Thyroid gland (tissue), 4 donors: ENCODE results near the gene CARNS1. TPM values are rescaled to one million over a fixed set of nuclear protein-coding genes. Genes with fewer than 3 reads are reported as not detected.

Experiments used
- DNase-seq, 2 donors: peaks; one replicate each; pipeline ENCODE4 v3.0.0-alpha.2; 2019
- H3K27ac ChIP-seq, 3 donors: fragments of 200-600 bp; sonication (generic); 1 replicate in 2 of 3; 2 replicates in 1 of 3; pipeline ENCODE4 v1.5.1; 2016 to 2019; ENCODE audit warnings: mild to moderate bottlenecking in 1 of 3, moderate library complexity in 1 of 3
- H3K27me3 ChIP-seq: fragments of 200-600 bp; sonication (generic); one replicate; pipeline ENCODE4 v1.5.1; 2019
- H3K36me3 ChIP-seq, 2 donors: fragments of 200-600 bp; sonication (generic); one replicate each; pipeline ENCODE4 v1.5.1; 2016 to 2019
- H3K4me1 ChIP-seq, 2 donors: fragments of 200-600 bp; sonication (generic); one replicate each; pipeline ENCODE4 v1.5.1; 2017 to 2019
- H3K4me3 ChIP-seq, 3 donors: fragments of 200-600 bp; sonication (generic); replicated peaks in 1 of 3; 1 replicate in 2 of 3; 2 replicates in 1 of 3; pipeline ENCODE4 v1.5.1; 2016; ENCODE audit warnings: mild to moderate bottlenecking in 1 of 3
- H3K9me3 ChIP-seq: fragments of 200-600 bp; sonication (generic); one replicate; pipeline ENCODE4 v1.5.1; 2017
- CTCF ChIP-seq, 6 experiments: fragments of 200-600 bp in 3 of 6; fragments of 450-650 bp in 3 of 6; sonication (generic) in 3 of 6; IDR thresholded peaks; one replicate each; pipeline ENCODE4 v1.5.1; 2016 to 2019; ENCODE audit warnings: antibody characterized with exemption in 6 of 6, mild to moderate bottlenecking in 2 of 6, inconsistent platforms in 1 of 6, moderate library complexity in 1 of 6
- POLR2A ChIP-seq, 2 donors: fragments of 450-650 bp; IDR thresholded peaks; one replicate each; pipeline ENCODE4 v1.6.1; 2017; ENCODE audit warnings: antibody characterized with exemption in 2 of 2, mild to moderate bottlenecking in 2 of 2, moderate library complexity in 1 of 2
- WGBS, 2 donors: methylation state at CpG; one replicate each; pipeline ENCODE4 v1.1.5; 2017; 5-methylcytosine and 5-hydroxymethylcytosine counted together
- intact Hi-C: fragments of 100-400 bp; cut with DNase I; formaldehyde crosslinking; loops from one replicate; pipeline ENCODE4 v1.15.1; 2023
- total RNA-seq, 4 donors: library from RNA; depleted of rRNA; stranded (reverse); fragments of >200 nt; gene quantifications; one replicate each; pipeline ENCODE4 v1.2.3, GENCODE V29; 2016

CARNS1 gene
- total RNA-seq, 4 donors from 2014 or later = 3.8 to 9.8 (median 5.9) TPM

- peaks cover 55 to 76% of the 10 kb centered on the region in 2 donors for H3K4me1 ChIP-seq
- peak overlapping the region; percentile 67 to 82 (median 81) for H3K27ac ChIP-seq
- intact Hi-C loops = no loop called here
- no peak for DNase-seq
- no peaks in the 10 kb centered on the region for H3K36me3 ChIP-seq
- H3K27me3 ChIP-seq = no peaks in the 10 kb centered on the region
- no peak overlapping the region for H3K4me3 ChIP-seq
- WGBS, 2 donors = 46 to 51% methylated on average over 7 of the region's 7 CpGs
- TF ChIP-seq POLR2A (IDR thresholded peaks at IDR 0.05) = no peak
- no peak for TF ChIP-seq CTCF (IDR thresholded peaks at IDR 0.05)
- H3K9me3 ChIP-seq = no peaks in the 10 kb centered on the region
These were observed 47.7 kb upstream of the CARNS1 start for GRCh38 chr11:67367761-67368227.

- intact Hi-C loops = no loop called here
- WGBS, 2 donors = 84 to 91% methylated on average over 3 of the region's 3 CpGs
- Histone ChIP-seq H3K27ac (no peak overlapping the region), H3K27me3 (no peaks in the 10 kb centered on the region), H3K36me3 (no peaks in the 10 kb centered on the region), H3K4me1 (peaks cover 58 to 76% of the 10 kb centered on the region in 2 donors), H3K9me3 (no peaks in the 10 kb centered on the region), H3K4me3 (no peak overlapping the region)
- DNase-seq = no peak
- TF ChIP-seq POLR2A (IDR thresholded peaks at IDR 0.05) = no peak
- TF ChIP-seq CTCF (IDR thresholded peaks at IDR 0.05) = no peak
These were observed 46.9 kb upstream of the CARNS1 start for GRCh38 chr11:67368621-67369020.

GRCh38 chr11:67369275-67369674 lies 46.2 kb upstream of the CARNS1 start:
- peaks cover 63 to 83% of the 10 kb centered on the region in 2 donors for H3K4me1 ChIP-seq
- no peaks in the 10 kb centered on the region for H3K36me3 ChIP-seq
- no peak for DNase-seq
- no peak overlapping the region for H3K4me3 ChIP-seq
- intact Hi-C loops = no loop called here
- no peak for TF ChIP-seq POLR2A (IDR thresholded peaks at IDR 0.05)
- 87 to 93% methylated on average over 8 of the region's 8 CpGs for WGBS, 2 donors
- H3K27ac ChIP-seq = peak overlapping the region; percentile 3 to 95 (median 69)
- H3K27me3 ChIP-seq = no peaks in the 10 kb centered on the region
- no peaks in the 10 kb centered on the region for H3K9me3 ChIP-seq

GRCh38 chr11:67369801-67370284 lies 45.6 kb upstream of the CARNS1 start:
- peaks cover 68 to 83% of the 10 kb centered on the region in 2 donors for H3K4me1 ChIP-seq
- H3K36me3 ChIP-seq = no peaks in the 10 kb centered on the region
- intact Hi-C loops = no loop called here
- no peak overlapping the region for H3K4me3 ChIP-seq
- peak; percentile 76 to 77 for DNase-seq
- no peaks in the 10 kb centered on the region for H3K27me3 ChIP-seq
- H3K9me3 ChIP-seq = no peaks in the 10 kb centered on the region
- H3K27ac ChIP-seq = peak overlapping the region; percentile 69 to 100 (median 95)
- WGBS, 2 donors = 42 to 52% methylated on average over 12 of the region's 12 CpGs
- TF ChIP-seq CTCF (IDR thresholded peaks at IDR 0.05) (no peak), POLR2A (IDR thresholded peaks at IDR 0.05) (peak in 1 of 2 donors; percentile 12)

- TF ChIP-seq POLR2A (IDR thresholded peaks at IDR 0.05) (no peak), CTCF (IDR thresholded peaks at IDR 0.05) (no peak)
These were observed 45.0 kb upstream of the CARNS1 start for GRCh38 chr11:67370351-67371076.

More at GRCh38 chr11:67370351-67371076, 45.0 kb upstream of the CARNS1 start:
- DNase-seq = no peak
- Histone ChIP-seq H3K9me3 (no peaks in the 10 kb centered on the region), H3K4me3 (no peak overlapping the region), H3K27me3 (no peaks in the 10 kb centered on the region), H3K36me3 (no peaks in the 10 kb centered on the region), H3K4me1 (peaks cover 69 to 83% of the 10 kb centered on the region in 2 donors), H3K27ac (peak overlapping the region; percentile 94 to 100 (median 95))
- intact Hi-C loops = no loop called here
- WGBS, 2 donors = 46 to 47% methylated on average over 11 to 13 of the region's 14 CpGs
